RWPE1 (cell line): ENCODE results near the gene CSF3R.

Experiments
- CTCF ChIA-PET: fragments of 350-600 bp; sonication (Branson Sonifier 250); formaldehyde crosslinking; extraction: SDS; loops from one replicate; lab custom pipeline; 2021; lab: Yijun Ruan, JAX
- POLR2A ChIA-PET: fragments of 400-600 bp; formaldehyde crosslinking; extraction: SDS; loops from one replicate; lab custom pipeline; 2020; ENCODE audit warnings: antibody characterized with exemption; ENCODE audit not compliant: low non-redundant PET; lab: Yijun Ruan, JAX
- DNase-seq: peaks from one replicate; pipeline ENCODE4 v3.0.0; 2012; ENCODE audit warnings: low spot score
- H3K27ac ChIP-seq: fragments of 450-650 bp; 2 replicates; pipeline ENCODE4 v1.5.1; 2017
- CTCF ChIP-seq: fragments of 450-650 bp; conservative IDR thresholded peaks from 2 replicates; pipeline ENCODE4 v1.5.1; 2017; ENCODE audit warnings: low read depth, mild to moderate bottlenecking

The CSF3R gene

DNA sequence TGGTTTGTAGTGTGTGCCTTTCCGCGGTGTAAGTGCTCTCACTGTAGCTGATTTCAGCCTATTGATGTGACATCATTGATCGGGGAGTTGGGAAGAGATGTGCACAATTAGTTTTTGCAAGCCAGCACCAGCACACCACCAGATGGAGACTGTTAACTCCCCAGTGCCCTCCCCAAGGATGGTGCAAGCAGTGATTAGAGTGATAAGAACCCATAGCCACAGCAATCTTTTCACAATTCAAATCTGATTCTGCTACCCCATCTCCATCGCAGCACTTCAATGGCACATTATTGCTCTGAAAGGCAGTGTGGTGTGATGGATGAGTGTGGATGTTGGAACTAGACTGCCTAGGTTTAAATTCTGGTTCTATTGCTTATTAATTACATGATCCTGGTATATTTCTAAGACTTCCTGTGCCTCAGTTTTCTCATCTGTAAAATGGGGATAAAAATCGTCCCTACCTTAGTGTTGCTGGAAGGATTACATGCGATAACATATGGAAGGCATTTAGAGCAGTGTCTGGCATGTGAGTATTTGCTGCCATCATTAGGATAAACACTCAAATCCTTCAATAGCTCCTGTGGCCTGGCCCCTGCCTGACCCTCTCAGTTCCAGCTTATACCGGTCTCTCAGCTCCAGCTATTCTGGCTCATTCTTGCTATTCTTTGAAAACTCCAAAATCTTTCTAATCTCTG, 6.7 kb downstream of the CSF3R start:
- CTCF ChIA-PET, result no interaction called here
- H3K27ac ChIP-seq, result no peak overlapping the region
- POLR2A ChIA-PET, result interaction anchor here (0.6 kb wide), 1 partner anchor 26 kb away, joined by 3 read pairs; the partner anchor contains the start of gene OSCP1
- no peak for DNase-seq
- TF ChIP-seq CTCF, result no peak

DNA sequence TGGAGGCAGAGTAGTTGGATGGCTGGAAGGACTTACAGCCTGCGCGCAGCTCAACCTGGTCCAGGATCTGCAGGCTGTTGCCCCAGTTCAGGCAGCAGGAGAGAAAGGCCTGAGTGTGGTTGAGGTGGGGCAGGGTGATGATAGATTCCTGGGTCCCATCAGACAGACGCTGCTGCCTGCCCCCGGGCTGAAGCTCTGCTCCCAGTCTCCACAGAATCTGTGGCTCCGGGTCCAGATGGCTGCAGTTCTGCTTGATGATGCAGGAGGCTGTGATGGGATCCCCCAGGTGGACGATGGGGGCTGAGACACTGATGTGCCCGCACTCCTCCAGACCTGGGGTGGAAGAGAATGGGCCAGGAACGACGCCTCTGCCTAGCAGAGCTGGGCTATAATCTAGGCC, 7.4 kb downstream of the CSF3R start:
- CTCF ChIA-PET, result interaction anchor here (0.6 kb wide), 1 partner anchor 111 kb away, joined by 4 read pairs; no protein-coding TSS in a partner anchor
- DNase-seq, result no peak
- H3K27ac ChIP-seq, result no peak overlapping the region
- POLR2A ChIA-PET, result no interaction called here
- TF ChIP-seq CTCF, result no peak

GRCh38 chr1:36472656-36473055, 10.1 kb downstream of the CSF3R start:
- no peak for DNase-seq
- CTCF ChIA-PET, result no interaction called here
- POLR2A ChIA-PET, result no interaction called here
- H3K27ac ChIP-seq, result no peak overlapping the region
- TF ChIP-seq CTCF, result no peak

GRCh38 chr1:36471830-36472641, 10.7 kb downstream of the CSF3R start:
- TF ChIP-seq CTCF, result no peak
- H3K27ac ChIP-seq, result no peak overlapping the region
- no peak for DNase-seq
- ChIA-PET POLR2A (no interaction called here), CTCF (no interaction called here)

DNA sequence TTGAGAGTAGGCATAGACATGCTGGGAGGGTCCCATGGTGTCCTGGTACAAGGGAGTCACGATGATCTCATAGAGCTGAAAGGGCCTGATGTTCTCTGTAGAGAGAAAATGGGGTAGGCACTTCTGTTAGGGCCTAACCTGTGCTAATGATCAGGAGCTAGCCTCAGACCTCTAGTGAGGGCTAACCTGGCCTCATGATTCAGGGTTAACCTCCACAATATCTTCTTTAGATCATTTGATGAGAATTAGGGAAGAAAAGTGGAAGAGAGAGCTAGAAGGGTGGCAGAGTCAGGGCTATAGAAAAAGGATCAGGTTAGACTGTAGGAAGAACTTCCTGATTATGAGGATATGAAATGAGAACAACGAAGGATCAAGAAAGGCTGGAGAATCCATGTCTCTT, 13.6 kb downstream of the CSF3R start:
- CTCF ChIA-PET, result no interaction called here
- H3K27ac ChIP-seq, result no peak overlapping the region
- POLR2A ChIA-PET, result no interaction called here

More for the DNA sequence above, 13.6 kb downstream of the CSF3R start:
- no peak for DNase-seq
- no peak for TF ChIP-seq CTCF
